Activated naive CD8-positive, alpha-beta T cell treated with anti-CD3 and anti-CD28 coated beads, Interleukin-2, amount 10 ng/mL, durations not matched to agents 7 days and 5 days (primary cell): ENCODE results near the gene CYP2S1. TPM values are rescaled to one million over a fixed set of nuclear protein-coding genes. Genes with fewer than 3 reads are reported as not detected.
"Not testable (repeated sequence)": the region's sequence is repeated elsewhere in the genome, so short reads cannot be mapped to it uniquely, and the experiment has no call there.

ENCODE experiments used
- ATAC-seq: fragments of 150-1000 bp; cut with Tn5 transposase; one replicate; pipeline ENCODE4 v1.10.0; 2021; ENCODE audit warnings: low read depth, moderate library complexity
- POLR2A ChIA-PET: fragments of 350-600 bp; sonication (Branson Sonifier 250); formaldehyde crosslinking; loops from one replicate; lab custom pipeline; 2021; ENCODE audit warnings: antibody characterized with exemption; lab: Charles Lee
- DNase-seq: peaks from one replicate; pipeline ENCODE4 v3.0.0; 2021
- H3K27ac Mint-ChIP-seq: one replicate; pipeline ENCODE4 v1.8.0; 2022; ENCODE audit warnings: mild to moderate bottlenecking, mixed read lengths
- H3K27me3 Mint-ChIP-seq: one replicate; pipeline ENCODE4 v1.8.0; 2022; ENCODE audit warnings: mild to moderate bottlenecking, moderate library complexity, mixed read lengths
- H3K36me3 Mint-ChIP-seq: one replicate; pipeline ENCODE4 v1.8.0; 2021; ENCODE audit warnings: mild to moderate bottlenecking, mixed read lengths
- H3K4me1 Mint-ChIP-seq: one replicate; pipeline ENCODE4 v1.8.0; 2021; ENCODE audit warnings: mixed read lengths
- H3K4me3 Mint-ChIP-seq: one replicate; pipeline ENCODE4 v1.8.0; 2022; ENCODE audit warnings: mild to moderate bottlenecking, moderate library complexity, mixed read lengths
- H3K9me3 Mint-ChIP-seq: one replicate; pipeline ENCODE4 v1.8.0; 2021; ENCODE audit warnings: mixed read lengths
- total RNA-seq, 2 experiments: library from RNA; stranded (reverse); gene quantifications; one replicate each; pipeline ENCODE4 v1.2.3, GENCODE V29; 2021

CYP2S1 gene
- total RNA-seq, 2 experiments from 2014 or later = 1.1 to 1.2 TPM

DNA sequence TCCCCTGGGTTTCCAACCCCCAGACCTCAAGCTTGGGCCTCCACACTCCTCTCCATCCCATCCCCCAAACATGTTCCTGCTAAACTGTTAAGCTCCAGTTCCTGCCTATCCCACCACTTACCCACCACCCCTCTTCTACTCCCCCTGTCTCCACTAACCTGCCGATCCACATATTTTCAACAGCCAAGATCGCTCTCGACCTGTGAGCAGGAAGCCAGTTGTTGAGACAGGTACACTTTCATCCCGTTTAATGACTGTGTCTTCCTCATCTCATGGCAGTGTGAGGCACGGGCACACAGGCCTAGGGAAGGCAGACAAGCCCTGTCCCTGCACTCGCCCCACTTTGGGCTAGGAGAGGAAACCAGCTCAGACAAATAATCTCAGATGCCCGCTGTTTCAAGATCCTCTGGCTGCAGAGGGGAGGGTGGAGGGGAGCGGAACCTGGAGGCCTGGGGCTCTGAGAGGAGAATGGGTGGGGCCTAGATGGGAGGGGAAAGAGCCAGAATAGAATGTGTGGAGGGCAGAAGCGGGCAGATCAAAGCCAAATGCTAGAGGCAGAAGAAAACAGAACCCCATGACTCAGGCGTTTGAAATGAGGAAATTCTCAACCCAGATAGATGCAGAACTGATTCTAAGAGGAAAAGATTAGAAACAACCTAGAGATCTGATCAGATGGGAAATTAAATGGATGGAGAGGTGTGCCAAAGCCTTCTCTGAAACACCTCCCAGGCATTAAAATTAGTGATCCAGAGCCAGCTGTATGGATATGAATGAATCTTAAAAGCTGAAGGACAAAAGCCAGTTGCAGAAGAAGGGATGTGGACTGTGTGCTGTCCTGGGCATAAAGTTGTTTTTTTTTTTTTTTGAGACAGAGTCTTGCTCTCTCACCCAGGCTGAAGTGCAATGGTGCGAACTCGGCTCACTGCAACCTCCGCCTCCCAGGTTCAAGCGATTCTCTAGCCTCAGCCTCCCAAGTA lies 16.9 kb upstream of the CYP2S1 start:
- POLR2A ChIA-PET = no interaction called here
- ATAC-seq = peak; percentile 96
- DNase-seq = peak; percentile 44
- Mint-ChIP-seq H3K27me3 (peaks cover 4% of the 10 kb centered on the region), H3K4me3 (peak overlapping the region; percentile 64), H3K9me3 (no peaks in the 10 kb centered on the region), H3K4me1 (peaks cover 9% of the 10 kb centered on the region), H3K27ac (peak overlapping the region; percentile 62), H3K36me3 (no peaks in the 10 kb centered on the region)

DNA sequence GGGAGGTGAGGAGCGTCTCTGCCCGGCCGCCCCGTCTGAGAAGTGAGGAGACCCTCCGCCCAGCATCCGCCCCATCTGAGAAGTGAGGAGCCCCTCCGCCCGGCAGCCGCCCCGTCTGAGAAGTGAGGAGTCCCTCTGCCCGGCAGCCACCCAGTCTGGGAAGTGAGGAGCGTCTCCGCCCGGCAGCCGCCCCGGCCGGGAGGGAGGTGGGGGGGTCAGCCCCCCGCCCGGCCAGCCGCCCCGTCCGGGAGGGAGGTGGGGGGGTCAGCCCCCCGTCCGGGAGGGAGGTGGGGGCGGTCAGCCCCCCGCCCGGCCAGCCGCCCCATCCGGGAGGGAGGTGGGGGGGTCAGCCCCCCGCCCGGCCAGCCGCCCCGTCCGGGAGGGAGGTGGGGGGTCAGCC lies 12.8 kb upstream of the CYP2S1 start:
- H3K27ac Mint-ChIP-seq, H3K4me3 Mint-ChIP-seq, DNase-seq, H3K27me3 Mint-ChIP-seq, POLR2A ChIA-PET, H3K36me3 Mint-ChIP-seq, H3K9me3 Mint-ChIP-seq, H3K4me1 Mint-ChIP-seq, ATAC-seq: not testable (repeated sequence)

DNA sequence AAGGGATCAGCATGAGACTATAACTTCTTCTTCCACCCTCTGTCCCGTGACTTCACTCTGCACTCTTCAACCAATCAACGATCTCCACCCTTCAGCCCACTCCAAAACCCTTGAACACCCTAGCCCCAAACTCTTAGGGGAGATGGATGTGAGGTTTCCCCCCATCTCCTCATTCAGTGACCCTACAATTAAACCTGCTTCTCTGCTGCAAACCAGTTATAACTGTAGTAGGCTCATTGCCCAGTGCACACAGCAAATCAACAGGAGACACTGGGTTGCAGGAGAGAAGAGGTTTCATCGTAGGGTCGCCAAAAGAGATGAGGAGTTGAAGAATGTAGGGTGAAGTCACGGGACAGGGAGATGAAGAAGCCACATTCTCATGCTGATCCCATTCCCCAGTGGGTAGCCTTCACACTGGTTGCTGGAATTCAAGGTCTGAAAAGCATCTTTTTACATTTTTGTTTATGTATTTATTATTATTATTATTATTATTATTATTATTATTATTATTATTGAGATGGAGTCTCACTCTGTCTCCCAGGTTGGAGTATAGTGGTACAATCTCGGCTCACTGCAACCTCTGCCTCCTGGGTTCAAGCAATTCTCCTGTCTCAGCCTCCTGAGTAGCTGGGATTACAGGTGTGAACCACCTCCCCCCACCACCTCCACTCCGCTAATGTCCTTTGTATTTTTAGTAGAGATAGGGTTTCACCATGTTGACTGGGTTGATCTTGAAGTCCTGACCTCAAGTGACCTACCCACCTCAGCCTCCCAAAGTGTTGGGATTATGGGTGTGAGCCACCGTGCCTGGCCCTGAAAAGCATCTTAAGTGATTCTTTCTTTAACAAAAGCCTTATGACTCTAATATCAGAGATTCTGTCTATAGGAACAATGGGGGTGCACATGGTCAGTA lies 5.8 kb upstream of the CYP2S1 start:
- ATAC-seq (no peak), DNase-seq (no peak)
- H3K27ac Mint-ChIP-seq = no peak overlapping the region
- H3K27me3 Mint-ChIP-seq = peaks cover 28% of the 10 kb centered on the region
- H3K9me3 Mint-ChIP-seq = no peaks in the 10 kb centered on the region
- no peaks in the 10 kb centered on the region for H3K4me1 Mint-ChIP-seq
- no peaks in the 10 kb centered on the region for H3K36me3 Mint-ChIP-seq
- no peak overlapping the region for H3K4me3 Mint-ChIP-seq
- POLR2A ChIA-PET = no interaction called here

DNA sequence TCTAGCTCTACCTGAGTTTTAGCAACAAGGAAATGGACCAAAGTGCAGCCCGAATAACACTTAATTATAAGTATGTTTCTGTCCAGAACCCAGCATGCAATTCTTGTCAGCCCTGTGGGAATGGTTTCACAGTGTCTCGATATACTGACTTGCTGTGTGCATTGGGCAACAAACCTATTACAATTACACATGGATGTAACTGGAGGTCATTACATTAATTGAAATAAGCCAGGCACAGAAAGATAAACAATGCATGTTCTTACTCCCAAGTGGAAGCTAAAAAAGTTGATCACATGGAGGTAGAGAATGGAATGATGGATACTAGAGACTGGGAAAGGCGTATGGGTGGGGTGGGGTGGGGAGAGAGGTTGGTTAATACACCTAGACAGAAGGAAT lies 5.1 kb upstream of the CYP2S1 start:
- DNase-seq = no peak
- POLR2A ChIA-PET = interaction anchor here (0.7 kb wide), 1 partner anchor 139 kb away, joined by 7 read pairs; no protein-coding TSS in a partner anchor
- Mint-ChIP-seq H3K27me3 (peaks cover 34% of the 10 kb centered on the region), H3K27ac (no peak overlapping the region), H3K9me3 (no peaks in the 10 kb centered on the region), H3K4me1 (peaks cover 4% of the 10 kb centered on the region), H3K36me3 (no peaks in the 10 kb centered on the region), H3K4me3 (no peak overlapping the region)
- ATAC-seq = no peak

DNA sequence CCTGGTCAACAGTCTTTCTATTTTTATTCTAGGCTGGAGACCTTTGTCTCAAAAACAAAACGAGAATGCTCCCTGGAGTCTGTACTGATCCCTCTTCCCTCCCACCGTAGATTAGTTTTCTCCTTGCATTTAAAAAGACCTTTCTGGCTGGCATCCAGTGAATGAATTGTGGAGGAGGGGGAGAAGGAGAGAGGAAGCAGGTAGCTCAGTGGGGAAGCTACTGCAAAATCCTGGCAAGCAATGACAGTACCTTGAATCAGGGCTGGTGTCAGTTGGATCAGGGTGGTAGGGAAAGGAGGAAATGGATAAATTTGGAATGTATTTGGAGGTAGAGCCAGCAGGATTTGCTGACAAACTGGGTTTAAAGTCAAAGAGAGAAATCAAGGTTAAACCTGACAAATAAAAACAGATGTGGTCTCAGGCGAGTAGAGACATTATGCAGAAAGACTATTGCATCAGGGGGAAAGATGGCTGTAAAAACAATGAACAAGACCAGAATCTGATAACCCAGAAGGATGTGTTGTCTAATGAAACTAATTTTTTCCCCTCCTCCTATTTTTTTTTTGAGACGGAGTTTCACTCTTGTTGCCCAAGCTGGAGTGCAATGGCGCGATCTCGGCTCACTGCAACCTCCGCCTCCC lies 3.5 kb upstream of the CYP2S1 start:
- POLR2A ChIA-PET = interaction anchor here (0.7 kb wide), 1 partner anchor 117 kb away, joined by 5 read pairs; no protein-coding TSS in a partner anchor
- ATAC-seq = no peak
- Mint-ChIP-seq H3K4me3 (no peak overlapping the region), H3K27me3 (peaks cover 40% of the 10 kb centered on the region), H3K4me1 (peaks cover 13% of the 10 kb centered on the region), H3K27ac (no peak overlapping the region), H3K9me3 (no peaks in the 10 kb centered on the region), H3K36me3 (no peaks in the 10 kb centered on the region)
- no peak for DNase-seq

DNA sequence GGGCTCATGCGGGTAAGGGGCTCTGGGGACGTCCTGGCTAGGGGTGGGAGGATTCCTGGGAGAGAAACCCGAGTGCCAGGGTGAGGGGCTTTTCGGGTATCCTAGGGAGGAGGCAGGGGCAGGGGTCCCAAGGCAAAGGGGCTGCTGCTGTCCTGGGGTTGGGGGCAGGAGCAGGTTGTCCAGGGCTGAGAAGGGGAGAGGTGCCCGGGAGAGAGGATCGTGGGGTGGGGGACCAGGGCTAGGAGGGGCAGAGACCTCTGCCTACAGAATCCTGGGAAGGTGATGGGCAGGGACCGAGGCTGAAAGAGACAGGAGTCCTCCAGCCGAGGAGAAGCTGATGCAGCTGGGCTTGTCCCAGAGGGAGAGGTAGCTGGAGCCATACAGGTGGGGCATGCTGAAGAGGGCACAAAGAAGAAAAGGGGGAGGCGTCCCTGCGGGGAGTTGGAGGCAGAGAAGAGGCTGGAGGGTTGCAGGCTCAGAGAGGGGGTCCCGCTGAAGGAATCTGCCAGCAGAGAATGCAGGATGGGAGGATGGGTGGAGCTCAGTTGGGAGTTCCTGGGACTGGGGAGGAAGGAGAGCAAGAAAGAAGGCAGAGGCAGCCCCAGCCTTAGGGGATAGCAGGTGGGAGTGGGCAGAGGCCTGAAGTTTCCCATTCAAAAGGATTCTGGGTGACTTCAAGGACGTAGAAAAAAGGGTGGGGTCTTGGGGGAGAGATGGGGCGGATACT lies 574 bp downstream of the CYP2S1 start:
- Mint-ChIP-seq H3K36me3 (no peaks in the 10 kb centered on the region), H3K27ac (peak overlapping the region; percentile 25), H3K4me3 (peak overlapping the region; percentile 66), H3K27me3 (peaks cover 35% of the 10 kb centered on the region), H3K9me3 (no peaks in the 10 kb centered on the region), H3K4me1 (peaks cover 13% of the 10 kb centered on the region)
- ATAC-seq (no peak), DNase-seq (no peak)
- POLR2A ChIA-PET = interaction anchor here (0.5 to 1.2 kb wide), 4 partner anchors 57 to 71 kb away, joined by 3 to 5 read pairs (median 4); partner anchors contain the start of gene HNRNPUL1

DNA sequence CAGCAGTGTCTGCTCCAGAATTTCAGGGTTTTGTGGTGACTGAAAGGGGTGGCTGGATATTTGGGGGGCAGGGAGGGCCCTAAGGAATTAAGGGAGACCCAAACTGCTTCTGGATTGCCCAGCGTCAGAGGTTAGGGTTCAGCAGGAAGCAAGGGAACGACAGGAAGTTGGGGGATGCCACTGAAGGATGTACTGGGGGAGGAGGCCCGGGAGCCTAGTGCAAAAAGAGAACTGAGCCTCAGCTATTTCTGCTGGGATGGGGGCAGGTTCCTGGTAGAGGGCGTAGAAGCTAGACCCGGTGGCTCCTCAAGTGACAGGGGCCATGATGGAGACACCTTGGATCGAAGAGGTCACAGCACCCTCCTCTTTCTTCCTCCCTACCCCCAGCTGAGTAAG lies 1.1 kb downstream of the CYP2S1 start:
- no peaks in the 10 kb centered on the region for H3K36me3 Mint-ChIP-seq
- ATAC-seq (no peak), DNase-seq (no peak)
- no peaks in the 10 kb centered on the region for H3K9me3 Mint-ChIP-seq
- H3K27ac Mint-ChIP-seq = no peak overlapping the region
- POLR2A ChIA-PET = interaction anchor here (0.5 kb wide), 1 partner anchor 68 kb away, joined by 3 read pairs; no protein-coding TSS in a partner anchor
- H3K4me3 Mint-ChIP-seq = peak overlapping the region; percentile 66
- peaks cover 38% of the 10 kb centered on the region for H3K27me3 Mint-ChIP-seq
- H3K4me1 Mint-ChIP-seq = peaks cover 13% of the 10 kb centered on the region

DNA sequence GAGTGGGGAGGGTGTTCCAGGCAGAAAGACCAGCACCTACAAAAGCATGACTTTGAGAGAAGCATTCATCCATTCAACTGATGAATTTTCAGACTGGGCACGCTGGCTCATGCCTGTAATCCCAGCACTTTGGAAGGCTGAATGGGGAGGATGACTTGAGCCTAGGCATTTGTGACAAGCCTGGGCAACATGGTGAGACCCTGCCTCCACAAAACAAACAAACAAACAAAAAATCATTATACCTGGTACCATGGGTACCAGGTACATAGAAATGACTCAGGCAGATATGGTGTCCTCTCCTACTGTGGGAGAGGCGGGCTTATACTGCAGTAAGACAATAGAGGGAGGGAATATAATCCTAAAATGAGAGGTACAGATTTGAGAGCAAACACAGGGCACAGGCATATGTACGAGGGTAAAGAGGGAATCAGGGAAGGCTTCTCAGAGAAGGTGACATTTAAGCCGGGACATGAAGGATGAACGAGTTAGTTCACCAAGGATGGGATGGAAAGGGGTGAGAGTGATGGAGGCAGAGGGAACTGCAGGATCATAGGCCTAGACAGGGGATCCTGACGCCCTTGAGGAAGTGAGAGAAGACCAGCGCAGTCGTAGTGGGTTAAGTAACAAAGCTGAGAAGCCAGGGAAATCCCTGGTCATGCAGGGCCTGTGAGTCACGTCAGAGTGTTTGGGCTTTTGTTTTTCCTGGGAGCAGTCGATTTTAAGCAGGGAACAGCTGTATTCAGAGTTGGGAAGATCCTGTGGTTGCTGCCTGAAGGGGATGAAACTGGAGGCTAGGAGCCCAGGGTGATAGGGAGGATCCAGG lies 2.9 kb downstream of the CYP2S1 start:
- no peaks in the 10 kb centered on the region for H3K36me3 Mint-ChIP-seq
- peaks cover 13% of the 10 kb centered on the region for H3K4me1 Mint-ChIP-seq
- H3K9me3 Mint-ChIP-seq = no peaks in the 10 kb centered on the region
- DNase-seq (no peak), ATAC-seq (no peak)
- POLR2A ChIA-PET = no interaction called here
- H3K27me3 Mint-ChIP-seq = peaks cover 29% of the 10 kb centered on the region
- no peak overlapping the region for H3K4me3 Mint-ChIP-seq
- H3K27ac Mint-ChIP-seq = no peak overlapping the region

DNA sequence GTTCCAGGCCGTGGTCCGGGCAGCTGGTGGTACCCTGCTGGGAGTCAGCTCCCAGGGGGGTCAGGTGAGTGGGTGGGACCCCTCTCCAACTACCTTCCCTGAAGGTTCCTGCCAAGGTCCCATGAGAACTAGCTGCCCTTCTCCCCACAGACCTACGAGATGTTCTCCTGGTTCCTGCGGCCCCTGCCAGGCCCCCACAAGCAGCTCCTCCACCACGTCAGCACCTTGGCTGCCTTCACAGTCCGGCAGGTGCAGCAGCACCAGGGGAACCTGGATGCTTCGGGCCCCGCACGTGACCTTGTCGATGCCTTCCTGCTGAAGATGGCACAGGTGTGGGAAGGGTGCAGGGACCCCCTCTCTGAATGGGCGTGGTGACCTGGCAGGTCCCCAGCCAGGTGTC lies 5.5 kb downstream of the CYP2S1 start:
- DNase-seq (no peak), ATAC-seq (no peak)
- Mint-ChIP-seq H3K9me3 (no peaks in the 10 kb centered on the region), H3K36me3 (no peaks in the 10 kb centered on the region), H3K4me1 (peaks cover 8% of the 10 kb centered on the region), H3K27me3 (peaks cover 11% of the 10 kb centered on the region), H3K4me3 (no peak overlapping the region), H3K27ac (no peak overlapping the region)
- POLR2A ChIA-PET = no interaction called here

DNA sequence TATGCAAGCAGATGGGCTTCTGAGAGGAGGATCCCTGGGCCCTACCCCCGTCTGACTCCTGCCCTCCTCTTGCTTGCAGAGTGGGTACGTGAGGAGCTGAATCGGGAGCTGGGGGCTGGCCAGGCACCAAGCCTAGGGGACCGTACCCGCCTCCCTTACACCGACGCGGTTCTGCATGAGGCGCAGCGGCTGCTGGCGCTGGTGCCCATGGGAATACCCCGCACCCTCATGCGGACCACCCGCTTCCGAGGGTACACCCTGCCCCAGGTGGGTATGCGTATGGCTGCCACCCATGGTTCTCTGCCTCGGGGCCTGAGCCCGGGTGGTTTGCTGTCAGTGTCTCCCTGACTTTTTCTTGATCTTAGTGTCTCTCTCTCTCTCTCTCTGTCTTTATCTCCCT lies 10.4 kb downstream of the CYP2S1 start:
- no peaks in the 10 kb centered on the region for H3K9me3 Mint-ChIP-seq
- H3K27me3 Mint-ChIP-seq = peaks cover 3% of the 10 kb centered on the region
- H3K27ac Mint-ChIP-seq = no peak overlapping the region
- ATAC-seq (no peak), DNase-seq (no peak)
- peaks cover 3% of the 10 kb centered on the region for H3K4me1 Mint-ChIP-seq
- POLR2A ChIA-PET = interaction anchor here (2.1 kb wide), 1 partner anchor 60 kb away, joined by 21 read pairs; the partner anchor contains the start of gene HNRNPUL1
- H3K36me3 Mint-ChIP-seq = no peaks in the 10 kb centered on the region
- no peak overlapping the region for H3K4me3 Mint-ChIP-seq

DNA sequence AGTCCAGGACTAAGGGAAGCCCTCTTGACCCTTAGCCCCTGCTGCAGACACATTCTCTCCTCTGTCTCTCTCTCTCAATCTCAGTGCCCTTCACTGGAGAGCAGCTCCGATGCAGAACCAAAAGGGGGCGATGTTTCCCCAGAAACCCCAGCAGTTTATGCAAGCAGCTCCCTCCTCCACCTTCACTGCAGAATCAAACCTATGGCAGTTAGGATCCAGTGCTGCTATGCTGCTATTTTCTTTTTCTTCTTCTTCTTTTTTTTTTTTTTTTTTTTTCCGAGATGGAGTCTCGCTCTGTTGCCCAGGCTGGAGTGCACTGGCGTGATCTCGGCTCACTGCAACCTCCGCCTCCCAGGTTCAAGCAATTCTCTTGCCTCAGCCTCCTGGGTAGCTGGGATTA lies 11.3 kb downstream of the CYP2S1 start:
- H3K4me3 Mint-ChIP-seq, H3K9me3 Mint-ChIP-seq, H3K4me1 Mint-ChIP-seq, H3K27ac Mint-ChIP-seq, H3K27me3 Mint-ChIP-seq, H3K36me3 Mint-ChIP-seq: not testable (repeated sequence)
- DNase-seq = peak; percentile 69
- ATAC-seq = peak; percentile 97
- POLR2A ChIA-PET = interaction anchor here (0.7 to 2.1 kb wide), 13 partner anchors 22 to 1749 kb away, joined by 3 to 21 read pairs (median 3); partner anchors contain the start of gene HNRNPUL1

DNA sequence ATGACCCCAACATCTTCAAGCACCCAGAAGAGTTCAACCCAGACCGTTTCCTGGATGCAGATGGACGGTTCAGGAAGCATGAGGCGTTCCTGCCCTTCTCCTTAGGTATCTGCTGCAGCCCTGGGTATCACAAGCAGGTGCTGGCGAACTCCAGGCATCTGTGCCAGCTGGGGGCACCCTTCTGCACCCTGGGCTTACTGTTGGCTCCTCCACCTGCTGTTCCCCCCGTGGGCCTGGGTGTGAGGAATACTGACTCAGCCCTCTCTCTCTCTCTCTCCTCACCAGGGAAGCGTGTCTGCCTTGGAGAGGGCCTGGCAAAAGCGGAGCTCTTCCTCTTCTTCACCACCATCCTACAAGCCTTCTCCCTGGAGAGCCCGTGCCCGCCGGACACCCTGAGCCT lies 13.0 kb downstream of the CYP2S1 start:
- Mint-ChIP-seq H3K9me3 (no peaks in the 10 kb centered on the region), H3K4me3 (no peak overlapping the region), H3K27me3 (no peaks in the 10 kb centered on the region), H3K4me1 (peaks cover 3% of the 10 kb centered on the region), H3K27ac (no peak overlapping the region), H3K36me3 (no peaks in the 10 kb centered on the region)
- ATAC-seq = no peak
- POLR2A ChIA-PET = no interaction called here
- no peak for DNase-seq
